ENCODE data around the gene PPIG. TPM values are rescaled to one million over a fixed set of nuclear protein-coding genes. Genes with fewer than 3 reads are reported as not detected.
"Not testable (repeated sequence)": the region's sequence is repeated elsewhere in the genome, so short reads cannot be mapped to it uniquely, and the experiment has no call there.

Gene PPIG
- total RNA-seq, 1 donor from 2014 or later, result 35.5 TPM

GRCh38 chr2:169582552-169583266, 1.4 kb upstream of the PPIG start:
- ATAC-seq (ENCODE audit: poor library complexity); intact Hi-C loops (cut with DNase I); DNase-seq: not testable (repeated sequence)

- ATAC-seq (ENCODE audit: poor library complexity) (no peak), DNase-seq (no peak)
- intact Hi-C loops (cut with DNase I), result no loop called here
Measured at GRCh38 chr2:169583518-169583917, 633 bp upstream of the PPIG start.

GRCh38 chr2:169585673-169586072, 1.5 kb downstream of the PPIG start:
- DNase-seq, result no peak
- intact Hi-C loops (cut with DNase I), result no loop called here
- no peak for ATAC-seq (ENCODE audit: poor library complexity)

- DNase-seq (no peak), ATAC-seq (ENCODE audit: poor library complexity) (no peak)
- intact Hi-C loops (cut with DNase I), result no loop called here
Measured at GRCh38 chr2:169590804-169591203, 6.7 kb downstream of the PPIG start.

- ATAC-seq (ENCODE audit: poor library complexity); intact Hi-C loops (cut with DNase I): not testable (repeated sequence)
Measured at GRCh38 chr2:169596546-169596945, 12.4 kb downstream of the PPIG start.

DNA sequence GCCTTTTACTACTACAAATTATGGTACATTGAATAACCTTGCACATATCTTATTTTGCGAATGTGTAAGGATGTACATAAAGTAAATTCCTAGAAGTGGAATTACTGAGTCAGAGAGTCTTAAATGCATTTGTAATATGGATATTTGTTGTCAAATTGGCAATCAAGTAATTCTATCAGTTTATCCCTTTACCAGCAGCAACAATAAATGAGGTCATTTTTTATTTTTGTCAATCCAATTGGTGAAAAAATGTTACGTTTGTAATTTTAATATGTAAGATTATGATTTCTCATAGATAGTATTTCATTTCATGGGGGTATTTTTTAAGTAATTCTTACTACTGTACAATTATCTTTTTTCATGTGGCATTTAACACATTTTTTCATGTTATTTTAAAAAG, 14.8 kb downstream of the PPIG start:
- DNase-seq (no peak), ATAC-seq (ENCODE audit: poor library complexity) (no peak)
- intact Hi-C loops (cut with DNase I), result no loop called here

More at GRCh38 chr2:169596546-169596945, 12.4 kb downstream of the PPIG start:
- not testable (repeated sequence) for DNase-seq

- intact Hi-C loops (cut with DNase I), result no loop called here
- ATAC-seq (ENCODE audit: poor library complexity) (no peak), DNase-seq (no peak)
Measured at GRCh38 chr2:169599568-169599967, 15.4 kb downstream of the PPIG start.

DNA sequence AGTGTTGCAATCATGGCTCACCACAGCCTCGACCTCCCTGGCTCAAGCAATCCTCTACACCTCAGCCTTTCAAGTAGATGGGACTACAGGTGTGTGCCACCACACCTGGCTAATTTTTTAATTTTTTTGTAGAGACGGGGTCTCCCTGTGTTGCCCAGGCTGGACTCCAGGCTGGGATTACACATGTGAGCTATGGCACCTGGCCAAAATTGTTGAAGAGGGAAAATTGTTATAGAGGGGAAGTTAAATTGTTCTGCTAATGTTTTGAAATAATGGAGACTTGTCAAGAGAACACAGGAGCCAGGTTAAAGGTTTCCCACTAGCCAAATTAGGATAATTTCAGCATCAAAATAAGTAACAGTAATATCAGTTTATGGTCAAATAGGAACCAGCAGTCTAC, 25.1 kb downstream of the PPIG start:
- no peak for ATAC-seq (ENCODE audit: poor library complexity)
- intact Hi-C loops (cut with DNase I), result no loop called here
- DNase-seq, result no peak

DNA sequence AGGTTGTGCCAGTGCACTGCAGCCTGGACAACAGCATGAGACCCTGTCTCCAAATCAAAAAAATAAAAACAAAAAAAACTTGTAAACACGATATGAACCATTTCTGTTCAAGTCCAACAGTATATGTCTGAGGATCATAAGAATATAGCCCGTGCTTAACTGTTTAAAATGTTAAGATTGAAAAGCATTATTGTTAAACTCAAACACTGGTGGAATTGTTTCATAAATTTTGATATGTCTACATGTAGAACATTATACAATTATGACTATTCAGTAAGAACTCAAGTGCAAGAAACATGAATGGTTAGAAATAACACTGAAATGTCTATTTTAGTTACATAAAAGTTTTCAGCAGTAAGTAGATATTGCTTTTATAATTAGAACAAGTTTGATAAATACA, 29.7 kb downstream of the PPIG start:
- no peak for ATAC-seq (ENCODE audit: poor library complexity)
- intact Hi-C loops (cut with DNase I), result no loop called here
- DNase-seq, result no peak

DNA sequence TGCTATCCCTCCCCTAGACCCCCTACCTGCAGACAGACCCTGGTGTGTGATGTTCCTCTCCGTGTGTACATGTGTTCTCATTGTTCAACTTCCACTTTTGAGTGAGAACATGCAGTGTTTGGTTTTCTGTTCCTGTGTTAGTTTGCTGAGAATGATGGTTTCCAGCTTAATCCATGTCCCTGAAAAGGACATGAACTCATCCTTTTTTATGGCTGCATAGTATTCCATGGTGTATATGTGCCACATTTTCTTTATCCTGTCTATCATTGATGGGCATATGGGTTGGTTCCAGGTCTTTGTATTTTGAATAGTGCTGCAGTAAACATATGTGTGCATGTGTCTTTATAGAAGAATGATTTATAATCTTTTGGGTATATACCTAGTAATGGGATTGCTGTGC, 31.8 kb downstream of the PPIG start:
- ATAC-seq (ENCODE audit: poor library complexity); intact Hi-C loops (cut with DNase I); DNase-seq: not testable (repeated sequence)

DNA sequence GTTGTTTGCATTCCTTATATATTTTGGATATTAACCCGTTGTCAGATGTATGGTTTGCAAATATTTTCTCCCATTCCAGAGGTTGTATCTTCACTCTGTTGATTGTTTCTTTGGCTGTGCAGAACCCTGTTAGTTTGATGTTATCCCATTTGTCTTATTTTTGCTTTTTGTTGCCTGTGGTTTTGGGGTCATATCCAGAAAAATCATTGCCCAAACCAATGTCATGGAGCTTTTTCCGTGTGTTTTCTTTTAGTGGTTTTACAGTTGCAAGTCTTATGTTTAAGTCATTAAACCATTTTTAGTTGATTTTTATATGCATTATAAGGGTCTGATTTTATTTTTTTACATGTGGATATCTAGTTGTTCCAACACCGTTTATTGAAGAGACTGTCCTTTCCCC, 35.8 kb downstream of the PPIG start:
- ATAC-seq (ENCODE audit: poor library complexity) (no peak), DNase-seq (no peak)
- intact Hi-C loops (cut with DNase I), result no loop called here

DNA sequence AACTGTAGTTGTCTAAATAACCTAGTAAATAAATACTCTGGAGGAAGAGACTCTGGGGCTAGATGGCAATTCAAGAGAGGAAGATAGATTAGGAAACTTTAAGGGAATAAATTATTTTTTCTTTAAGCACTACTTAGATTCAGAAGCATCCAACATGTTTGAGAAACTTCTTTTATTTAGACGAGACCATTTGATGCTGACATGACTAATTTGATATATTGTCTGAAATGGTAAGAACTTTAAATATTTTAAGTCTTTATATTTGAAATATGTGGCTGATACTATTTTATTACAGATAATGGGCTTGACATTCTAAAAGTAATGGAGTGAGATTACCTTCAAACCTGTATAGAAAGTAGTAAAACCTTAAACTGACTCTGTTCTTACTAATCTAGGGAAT, 36.4 kb downstream of the PPIG start:
- intact Hi-C loops (cut with DNase I), result no loop called here

DNA sequence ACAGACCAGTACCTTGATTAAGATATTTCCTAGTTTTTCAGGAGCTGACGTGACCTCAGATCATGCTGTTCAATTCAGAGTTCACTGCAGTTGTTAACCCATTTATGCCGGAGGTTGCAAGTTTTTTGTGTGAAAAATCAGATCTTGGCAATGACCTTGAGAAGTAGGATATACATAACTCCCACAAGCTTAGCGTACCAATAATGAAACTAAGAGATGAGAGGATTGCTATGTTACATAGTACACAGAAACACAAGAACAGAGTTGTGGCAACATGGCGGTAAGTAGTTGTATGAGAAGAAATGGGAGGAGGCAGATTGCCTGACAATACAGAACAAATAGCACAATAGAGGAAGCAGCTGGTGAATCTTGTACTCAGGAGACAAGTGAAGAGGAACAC, 39.1 kb downstream of the PPIG start:
- ATAC-seq (ENCODE audit: poor library complexity), result no peak
- DNase-seq, result no peak

More for the DNA sequence above, 36.4 kb downstream of the PPIG start:
- ATAC-seq (ENCODE audit: poor library complexity) (no peak), DNase-seq (no peak)

DNA sequence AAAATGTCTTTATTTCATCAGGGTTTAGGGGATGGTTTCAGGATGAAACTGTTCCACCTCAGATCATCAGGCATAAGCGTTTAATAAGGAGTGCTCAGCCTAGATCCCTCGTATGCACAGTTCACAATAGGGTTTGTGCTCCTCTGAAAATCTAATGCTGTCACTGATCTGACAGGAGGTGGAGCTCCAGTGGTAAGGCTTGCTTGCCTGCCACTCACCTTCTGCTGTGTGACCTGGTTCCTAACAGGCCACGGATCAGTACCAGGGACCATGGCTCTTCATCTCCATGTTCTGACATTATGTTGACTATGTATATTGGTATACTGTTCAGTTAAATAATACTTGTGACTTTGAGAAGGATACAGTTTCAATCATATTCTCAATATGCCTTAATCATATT, 41.6 kb downstream of the PPIG start:
- intact Hi-C loops (cut with DNase I), result no loop called here
- ATAC-seq (ENCODE audit: poor library complexity) (no peak), DNase-seq (no peak)

More for the DNA sequence above, 39.1 kb downstream of the PPIG start:
- intact Hi-C loops (cut with DNase I), result no loop called here

GRCh38 chr2:169636440-169637097, 52.4 kb downstream of the PPIG start:
- DNase-seq, result no peak
- no peak for ATAC-seq (ENCODE audit: poor library complexity)
- intact Hi-C loops (cut with DNase I), result no loop called here

GRCh38 chr2:169637620-169638019, 53.5 kb downstream of the PPIG start:
- intact Hi-C loops (cut with DNase I), result no loop called here
- DNase-seq, result no peak
- ATAC-seq (ENCODE audit: poor library complexity), result no peak

DNA sequence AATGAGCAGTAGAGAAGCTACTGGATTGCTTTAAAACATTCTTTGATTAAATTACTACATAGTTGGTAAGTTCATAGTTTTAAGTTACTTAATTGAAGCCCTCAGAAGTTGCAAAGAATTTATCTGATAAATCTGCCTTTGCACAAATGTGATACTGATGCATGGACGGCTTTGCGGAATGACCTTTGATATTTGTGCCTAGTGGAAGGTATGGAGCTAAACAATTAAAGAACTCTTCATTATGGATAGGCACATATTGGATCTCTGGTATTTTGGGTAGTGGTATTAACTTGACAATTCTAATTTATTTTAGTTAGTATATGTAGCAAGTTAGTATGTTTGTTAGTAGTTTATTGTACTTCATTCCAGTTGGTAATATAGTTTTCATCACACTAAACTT, 56.0 kb downstream of the PPIG start:
- no peak for DNase-seq
- intact Hi-C loops (cut with DNase I), result no loop called here
- ATAC-seq (ENCODE audit: poor library complexity), result no peak

DNA sequence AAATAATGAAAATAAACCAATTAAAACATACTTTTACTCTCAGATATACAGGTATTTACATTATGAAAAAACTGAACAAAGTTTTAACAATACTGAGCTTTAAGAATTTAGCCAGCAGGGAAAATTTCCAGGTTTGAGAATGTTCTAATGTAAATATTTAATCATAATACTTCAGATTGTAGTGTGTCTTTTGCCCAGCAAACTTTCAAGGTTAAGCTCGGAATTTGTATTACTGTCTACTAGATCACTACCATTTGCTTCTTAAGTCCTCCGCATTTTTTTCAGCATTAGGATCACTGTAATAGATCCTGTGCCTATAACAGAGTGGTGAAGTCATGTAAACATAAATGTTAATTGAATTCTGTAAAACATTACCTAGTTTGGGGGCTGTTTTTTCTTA, 57.3 kb downstream of the PPIG start:
- ATAC-seq (ENCODE audit: poor library complexity), result no peak
- DNase-seq, result no peak
- intact Hi-C loops (cut with DNase I), result no loop called here

- intact Hi-C loops (cut with DNase I), result no loop called here
- no peak for DNase-seq
- no peak for ATAC-seq (ENCODE audit: poor library complexity)
Measured at GRCh38 chr2:169644173-169644572, 60.0 kb downstream of the PPIG start.

- no peak for ATAC-seq (ENCODE audit: poor library complexity)
- DNase-seq, result no peak
- intact Hi-C loops (cut with DNase I), result no loop called here
Measured at GRCh38 chr2:169647496-169647895, 63.3 kb downstream of the PPIG start.

Measured in Right ventricle myocardium superior (tissue), 1 donor.